IMR-90 (cell line): ENCODE measurements around the gene PPP2R2D. TPM values are rescaled to one million over a fixed set of nuclear protein-coding genes. Genes with fewer than 3 reads are reported as not detected.

Experiments
- ATAC-seq: fragments of 200-7000 bp; cut with Tn5 transposase; 2 replicates; pipeline ENCODE4 v1.9.1; 2020; ENCODE audit warnings: low read depth, mild to moderate bottlenecking, moderate library complexity
- BruUV-seq: library from RNA; stranded (reverse); fragments of 400-500 nt; replicated peaks from 2 replicates; lab custom pipeline; 2021; lab: Mats Ljungman, UMichigan
- CTCF ChIA-PET: fragments of 300-600 bp; formaldehyde crosslinking; extraction: SDS; loops from one replicate; lab custom pipeline; 2021; ENCODE audit warnings: antibody characterized with exemption; lab: Yijun Ruan, JAX
- POLR2A ChIA-PET: fragments of 300-600 bp; sonication (Branson Sonifier 250); formaldehyde crosslinking; loops from one replicate; lab custom pipeline; 2022; ENCODE audit warnings: antibody characterized with exemption; ENCODE audit not compliant: unreplicated experiment; lab: Charles Lee
- DNase-seq: peaks from one replicate; pipeline ENCODE4 v3.0.0; 2013
- H2AFZ ChIP-seq: replicated peaks from 2 replicates; pipeline ENCODE3; 2013; ENCODE audit warnings: low read length, mild to moderate bottlenecking; ENCODE audit not compliant: poor library complexity
- H2AK5ac ChIP-seq: 2 replicates; pipeline ENCODE4 v1.6.1; 2013; ENCODE audit warnings: low read depth, low read length, inconsistent platforms
- H2AK9ac ChIP-seq: replicated peaks from 2 replicates; pipeline ENCODE3; 2013; ENCODE audit warnings: mild to moderate bottlenecking, low read depth, low read length, moderate library complexity; ENCODE audit not compliant: poor library complexity
- H2BK120ac ChIP-seq: 2 replicates; pipeline ENCODE4 v1.6.1; 2013; ENCODE audit warnings: low read depth, low read length, inconsistent platforms
- H2BK15ac ChIP-seq: 3 replicates; pipeline ENCODE4 v1.6.1; 2013; ENCODE audit warnings: low read depth, low read length, inconsistent platforms
- H2BK20ac ChIP-seq: 2 replicates; pipeline ENCODE4 v1.6.1; 2013; ENCODE audit warnings: low read depth, mild to moderate bottlenecking, inconsistent platforms, low read length, moderate library complexity
- H2BK5ac ChIP-seq: 2 replicates; pipeline ENCODE4 v1.6.1; 2013; ENCODE audit warnings: mild to moderate bottlenecking, low read depth, low read length, inconsistent platforms; ENCODE audit not compliant: poor library complexity, severe bottlenecking
- H3K14ac ChIP-seq: replicated peaks from 2 replicates; pipeline ENCODE4 v1.6.1; 2013; ENCODE audit warnings: low read depth, low read length, inconsistent platforms
- H3K18ac ChIP-seq: 2 replicates; pipeline ENCODE4 v1.6.1; 2013; ENCODE audit warnings: low read depth, low read length, control low read depth
- H3K23ac ChIP-seq: 2 replicates; pipeline ENCODE4 v1.6.1; 2013; ENCODE audit warnings: low read depth, low read length, inconsistent platforms
- H3K27ac ChIP-seq: 2 replicates; pipeline ENCODE4 v1.5.1; 2013; ENCODE audit warnings: mild to moderate bottlenecking, control low read depth, low read length; ENCODE audit not compliant: insufficient read depth
- H3K27me3 ChIP-seq: 2 replicates; pipeline ENCODE4 v1.6.1; 2013; ENCODE audit warnings: low read length; ENCODE audit not compliant: control insufficient read depth, insufficient read depth
- H3K36me3 ChIP-seq: 2 replicates; pipeline ENCODE4 v1.6.1; 2013; ENCODE audit warnings: low read length, mixed read lengths; ENCODE audit not compliant: control insufficient read depth, insufficient read depth
- H3K4ac ChIP-seq: 2 replicates; pipeline ENCODE4 v1.6.1; 2013; ENCODE audit warnings: low read depth, low read length, inconsistent platforms
- H3K4me1 ChIP-seq: 2 replicates; pipeline ENCODE4 v1.6.1; 2013; ENCODE audit warnings: low read length, mixed read lengths; ENCODE audit not compliant: control insufficient read depth, insufficient read depth
- H3K4me2 ChIP-seq: 2 replicates; pipeline ENCODE4 v1.6.1; 2013; ENCODE audit warnings: low read depth, mild to moderate bottlenecking, control low read depth, low read length, moderate library complexity
- H3K4me3 ChIP-seq: 2 replicates; pipeline ENCODE4 v1.5.1; 2013; ENCODE audit warnings: low read depth, mild to moderate bottlenecking, control low read depth, low read length, moderate library complexity; ENCODE audit not compliant: insufficient read depth
- H3K56ac ChIP-seq: 2 replicates; pipeline ENCODE4 v1.6.1; 2013; ENCODE audit warnings: low read length, inconsistent platforms; ENCODE audit not compliant: insufficient read depth; ENCODE audit errors: extremely low read depth
- H3K79me1 ChIP-seq, 2 experiments: 2 replicates each; pipeline ENCODE4 v1.6.1; 2013; ENCODE audit warnings: low read length in 2 of 2, inconsistent platforms in 1 of 2, low read depth in 1 of 2
- H3K9ac ChIP-seq: 2 replicates; pipeline ENCODE4 v1.6.1; 2013; ENCODE audit warnings: low read depth, low read length, control low read depth
- H3K9me1 ChIP-seq: 2 replicates; pipeline ENCODE4 v1.6.1; 2013; ENCODE audit warnings: low read length, inconsistent platforms; ENCODE audit not compliant: insufficient read depth
- H3K9me3 ChIP-seq: 2 replicates; pipeline ENCODE4 v1.6.1; 2013; ENCODE audit warnings: low read length; ENCODE audit not compliant: control insufficient read depth, insufficient read depth
- H4K20me1 ChIP-seq: 2 replicates; pipeline ENCODE4 v1.6.1; 2013; ENCODE audit warnings: low read length, inconsistent platforms; ENCODE audit not compliant: insufficient read depth
- H4K5ac ChIP-seq: 2 replicates; pipeline ENCODE4 v1.6.1; 2013; ENCODE audit warnings: mild to moderate bottlenecking, low read depth, low read length, control low read depth
- H4K8ac ChIP-seq, 2 experiments: 2 replicates each; pipeline ENCODE4 v1.6.1; 2013; ENCODE audit warnings: low read depth in 2 of 2, low read length in 2 of 2, control low read depth in 1 of 2, inconsistent platforms in 1 of 2
- H4K91ac ChIP-seq: 2 replicates; pipeline ENCODE4 v1.6.1; 2013; ENCODE audit warnings: low read depth, low read length, inconsistent platforms; ENCODE audit not compliant: insufficient read depth
- RAD21 ChIP-seq: IDR thresholded peaks from 2 replicates; pipeline ENCODE4 v1.6.1; 2012; ENCODE audit warnings: low read length, improper control_type of control experiment
- WGBS, 2 experiments: methylation state at CpG; one replicate each; pipeline versions ENCODE4 v1.1.5 to v1.1.7; 2013; ENCODE audit warnings: missing lambda C conversion rate in 2 of 2; ENCODE audit not compliant: insufficient read length in 1 of 2; ENCODE audit errors: extremely low coverage in 2 of 2; 5-methylcytosine and 5-hydroxymethylcytosine counted together
- dilution Hi-C: fragments of 300-500 bp; cut with HindIII; formaldehyde crosslinking; loops from one replicate; pipeline ENCODE4 v1.14.3; 2018; ENCODE audit warnings: low sequenced_read_pairs; ENCODE audit not compliant: unreplicated experiment
- in situ Hi-C: fragments of 300-500 bp; cut with MboI; formaldehyde crosslinking; loops from 3 replicates; pipeline ENCODE4 v1.14.3; 2019; ENCODE audit warnings: low sequenced_read_pairs, inconsistent platforms, mixed read lengths
- intact Hi-C: fragments of 100-400 bp; cut with micrococcal nuclease; formaldehyde crosslinking; loops from 2 replicates; pipeline ENCODE4 v1.10.0; 2022
- polyA plus RNA-seq, 3 experiments: library from polyadenylated mRNA; depleted of rRNA; stranded (reverse); fragments of >200 nt; gene quantifications; 2 replicates each; pipeline ENCODE4 v1.2.3, GENCODE V29; 2012; ENCODE audit warnings: low replicate concordance in 1 of 3
- total RNA-seq: library from RNA; depleted of rRNA; stranded (reverse); fragments of >200 nt; gene quantifications from 2 replicates; pipeline ENCODE4 v1.2.3, GENCODE V29; 2012
- TF ChIP-seq, protein P1 (sequence below): conservative IDR thresholded peaks from 2 replicates; pipeline ENCODE4 v1.5.1; 2012; ENCODE audit warnings: mild to moderate bottlenecking, low read depth, low read length, improper control_type of control experiment

Gene PPP2R2D
- total and polyA plus RNA-seq, 2 of the 4 experiments (the other 2 are of a cell fraction) = 22.8 to 23.8 TPM

DNA sequence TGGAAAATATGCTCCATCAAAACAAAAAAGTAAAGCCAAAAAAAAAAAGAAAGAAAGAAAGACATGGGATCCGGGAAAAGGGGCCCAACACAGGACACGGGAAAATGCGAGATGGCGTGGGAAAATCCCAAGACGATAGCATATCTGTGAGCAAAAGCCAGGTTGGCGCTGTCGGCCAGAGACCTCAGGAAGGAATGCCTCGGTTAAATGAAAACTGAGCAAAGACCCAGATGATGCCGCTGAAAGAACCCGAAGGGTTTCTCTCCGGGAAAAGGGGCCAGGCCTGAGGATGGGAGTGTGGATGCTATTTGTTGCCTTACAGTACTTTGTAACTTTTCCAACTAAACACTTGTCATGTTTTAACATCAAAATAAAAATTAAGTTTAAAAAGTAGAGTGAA, 49.5 kb upstream of the PPP2R2D start:
- H2AK9ac ChIP-seq = no peak overlapping the region
- no peak for ATAC-seq
- CTCF ChIA-PET = no interaction called here
- no peak overlapping the region for H2BK120ac ChIP-seq
- no peak overlapping the region for H4K8ac ChIP-seq
- no peaks in the 10 kb centered on the region for H3K79me1 ChIP-seq
- no peak overlapping the region for H3K18ac ChIP-seq
- no peak overlapping the region for H3K14ac ChIP-seq
- no peak overlapping the region for H3K4ac ChIP-seq
- H2AFZ ChIP-seq = no peak overlapping the region
- H3K9me1 ChIP-seq = no peaks in the 10 kb centered on the region
- no peaks in the 10 kb centered on the region for H3K36me3 ChIP-seq
- H3K9me3 ChIP-seq = peaks cover 31% of the 10 kb centered on the region
- H4K91ac ChIP-seq = no peak overlapping the region
- no peak for TF ChIP-seq RAD21
- TF ChIP-seq, protein P1, sequence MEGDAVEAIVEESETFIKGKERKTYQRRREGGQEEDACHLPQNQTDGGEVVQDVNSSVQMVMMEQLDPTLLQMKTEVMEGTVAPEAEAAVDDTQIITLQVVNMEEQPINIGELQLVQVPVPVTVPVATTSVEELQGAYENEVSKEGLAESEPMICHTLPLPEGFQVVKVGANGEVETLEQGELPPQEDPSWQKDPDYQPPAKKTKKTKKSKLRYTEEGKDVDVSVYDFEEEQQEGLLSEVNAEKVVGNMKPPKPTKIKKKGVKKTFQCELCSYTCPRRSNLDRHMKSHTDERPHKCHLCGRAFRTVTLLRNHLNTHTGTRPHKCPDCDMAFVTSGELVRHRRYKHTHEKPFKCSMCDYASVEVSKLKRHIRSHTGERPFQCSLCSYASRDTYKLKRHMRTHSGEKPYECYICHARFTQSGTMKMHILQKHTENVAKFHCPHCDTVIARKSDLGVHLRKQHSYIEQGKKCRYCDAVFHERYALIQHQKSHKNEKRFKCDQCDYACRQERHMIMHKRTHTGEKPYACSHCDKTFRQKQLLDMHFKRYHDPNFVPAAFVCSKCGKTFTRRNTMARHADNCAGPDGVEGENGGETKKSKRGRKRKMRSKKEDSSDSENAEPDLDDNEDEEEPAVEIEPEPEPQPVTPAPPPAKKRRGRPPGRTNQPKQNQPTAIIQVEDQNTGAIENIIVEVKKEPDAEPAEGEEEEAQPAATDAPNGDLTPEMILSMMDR = no peak
- dilution Hi-C loops (no loop called here), in situ Hi-C loops (no loop called here), intact Hi-C loops (no loop called here)
- no peak overlapping the region for H4K5ac ChIP-seq
- no peak overlapping the region for H3K9ac ChIP-seq
- H3K4me1 ChIP-seq = no peaks in the 10 kb centered on the region
- POLR2A ChIA-PET = no interaction called here
- BruUV-seq = no TSS peak
- H3K27ac ChIP-seq = no peak overlapping the region
- H2BK5ac ChIP-seq = peak overlapping the region; percentile 24
- H2AK5ac ChIP-seq = no peak overlapping the region
- H2BK20ac ChIP-seq = no peak overlapping the region
- no peaks in the 10 kb centered on the region for H4K20me1 ChIP-seq
- H3K27me3 ChIP-seq = no peaks in the 10 kb centered on the region
- no peak overlapping the region for H3K23ac ChIP-seq
- H3K56ac ChIP-seq = no peak overlapping the region
- no peak overlapping the region for H2BK15ac ChIP-seq
- WGBS, 2 experiments = 100% methylated on average over 1 of the region's 11 CpGs; no CpG with 5 or more reads in 1 of the 2 experiments
- DNase-seq = no peak
- H3K4me3 ChIP-seq = no peak overlapping the region
- no peak overlapping the region for H3K4me2 ChIP-seq
